ENCODE data around the gene LHX8. TPM values are rescaled to one million over a fixed set of nuclear protein-coding genes. Genes with fewer than 3 reads are reported as not detected.

LHX8 gene
- polyA plus RNA-seq, 1 donor (not counting 4 experiments of a cell fraction or from before 2014, with no cell fraction given), result not detected

GRCh38 chr1:75170981-75171380, 36.8 kb downstream of the LHX8 start:
- TF ChIP-seq EZH2 (IDR thresholded peaks at IDR 0.05; ENCODE audit: low read length), result no peak
- TF ChIP-seq CTCF (optimal IDR thresholded peaks at IDR 0.05 in 1 of 3, IDR thresholded peaks at IDR 0.05 in 1 of 3, conservative IDR thresholded peaks at IDR 0.05 in 1 of 3; ENCODE audit: extremely low read depth in 1 of 3, insufficient read depth in 2 of 3, low read length in 3 of 3), result no peak

GRCh38 chr1:75171876-75172275, 37.7 kb downstream of the LHX8 start:
- H4K20me1 ChIP-seq (ENCODE audit: control insufficient read depth, extremely low read depth, insufficient read depth, low read length), result no peaks in the 10 kb centered on the region
- TF ChIP-seq CTCF (optimal IDR thresholded peaks at IDR 0.05 in 1 of 3, IDR thresholded peaks at IDR 0.05 in 1 of 3, conservative IDR thresholded peaks at IDR 0.05 in 1 of 3; ENCODE audit: extremely low read depth in 1 of 3, insufficient read depth in 2 of 3, low read length in 3 of 3) (no peak), EZH2 (IDR thresholded peaks at IDR 0.05; ENCODE audit: low read length) (no peak)
- H3K9ac ChIP-seq (ENCODE audit: control insufficient read depth, extremely low read depth, insufficient read depth, low read length), result no peak overlapping the region
- H3K79me2 ChIP-seq (ENCODE audit: control insufficient read depth, insufficient read depth, low read length), result no peaks in the 10 kb centered on the region
- H3K36me3 ChIP-seq (ENCODE audit: control insufficient read depth in 2 of 2, extremely low read depth in 1 of 2, insufficient read depth in 2 of 2, low read length in 2 of 2), result no peaks in the 10 kb centered on the region
- H3K4me2 ChIP-seq (ENCODE audit: control insufficient read depth, extremely low read depth, insufficient read depth, low read depth, low read length), result no peak overlapping the region
- no peak overlapping the region for H2AFZ ChIP-seq (ENCODE audit: control insufficient read depth, low read length)
- no peak for DNase-seq (ENCODE audit: low read depth, low spot score)
- dilution Hi-C loops (cut with MboI; ENCODE audit: extremely low pct_ligation_motif_present, low sequenced_read_pairs), result no loop called here
- H3K4me1 ChIP-seq (ENCODE audit: control insufficient read depth, extremely low read depth, insufficient read depth, low read length), result no peaks in the 10 kb centered on the region
- H3K27ac ChIP-seq (ENCODE audit: control insufficient read depth, insufficient read depth, low read length), result no peak overlapping the region
- no peaks in the 10 kb centered on the region for H3K9me1 ChIP-seq (ENCODE audit: control insufficient read depth, extremely low read depth, insufficient read depth, low read length)
- FAIRE-seq, result no peak
- no peaks in the 10 kb centered on the region for H3K9me3 ChIP-seq (ENCODE audit: control insufficient read depth, low read depth, low read length)
- no peaks in the 10 kb centered on the region for H3K27me3 ChIP-seq (ENCODE audit: control insufficient read depth, extremely low read depth, insufficient read depth, low read length)
- H3K4me3 ChIP-seq (ENCODE audit: control insufficient read depth in 2 of 3, extremely low read depth in 1 of 3, insufficient read depth in 2 of 3, low read depth in 1 of 3, low read length in 3 of 3), result no peak overlapping the region

More at GRCh38 chr1:75170981-75171380, 36.8 kb downstream of the LHX8 start:
- Histone ChIP-seq H3K9ac (ENCODE audit: control insufficient read depth, extremely low read depth, insufficient read depth, low read length) (no peak overlapping the region), H3K9me1 (ENCODE audit: control insufficient read depth, extremely low read depth, insufficient read depth, low read length) (no peaks in the 10 kb centered on the region), H3K4me1 (ENCODE audit: control insufficient read depth, extremely low read depth, insufficient read depth, low read length) (no peaks in the 10 kb centered on the region), H3K27me3 (ENCODE audit: control insufficient read depth, extremely low read depth, insufficient read depth, low read length) (no peaks in the 10 kb centered on the region), H3K4me2 (ENCODE audit: control insufficient read depth, extremely low read depth, insufficient read depth, low read depth, low read length) (no peak overlapping the region), H3K4me3 (ENCODE audit: control insufficient read depth in 2 of 3, extremely low read depth in 1 of 3, insufficient read depth in 2 of 3, low read depth in 1 of 3, low read length in 3 of 3) (no peak overlapping the region), H3K9me3 (ENCODE audit: control insufficient read depth, low read depth, low read length) (no peaks in the 10 kb centered on the region), H4K20me1 (ENCODE audit: control insufficient read depth, extremely low read depth, insufficient read depth, low read length) (no peaks in the 10 kb centered on the region), H2AFZ (ENCODE audit: control insufficient read depth, low read length) (no peak overlapping the region), H3K79me2 (ENCODE audit: control insufficient read depth, insufficient read depth, low read length) (no peaks in the 10 kb centered on the region), H3K36me3 (ENCODE audit: control insufficient read depth in 2 of 2, extremely low read depth in 1 of 2, insufficient read depth in 2 of 2, low read length in 2 of 2) (no peaks in the 10 kb centered on the region), H3K27ac (ENCODE audit: control insufficient read depth, insufficient read depth, low read length) (no peak overlapping the region)
- FAIRE-seq (no peak), DNase-seq (ENCODE audit: low read depth, low spot score) (no peak)
- dilution Hi-C loops (cut with MboI; ENCODE audit: extremely low pct_ligation_motif_present, low sequenced_read_pairs), result no loop called here
